ENCODE results near the gene KIF20B.

DNA sequence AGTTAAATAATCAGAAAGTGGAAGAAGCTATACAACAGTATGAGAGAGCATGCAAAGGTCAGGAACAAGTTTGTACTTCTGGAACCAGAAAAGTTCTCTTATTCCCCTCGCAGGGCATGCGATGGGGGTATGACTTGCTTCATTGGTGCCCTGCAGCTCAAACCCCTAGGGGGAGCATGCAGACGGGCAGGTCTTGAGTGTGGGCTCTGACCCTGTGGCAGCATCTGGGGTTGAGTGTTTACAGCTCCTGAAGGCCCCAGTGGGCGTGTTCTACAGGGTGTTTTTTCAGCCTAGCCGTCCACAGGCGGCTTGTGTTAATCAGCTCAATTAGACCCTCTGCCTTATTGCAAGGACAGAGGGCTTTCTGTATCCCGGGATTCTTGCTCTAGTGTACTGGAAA, 44.5 kb downstream of the KIF20B start:
- no peak for TF ChIP-seq EZH2 (IDR thresholded peaks at IDR 0.05; ENCODE audit: borderline replicate concordance, low read length)
- TF ChIP-seq, protein P1, sequence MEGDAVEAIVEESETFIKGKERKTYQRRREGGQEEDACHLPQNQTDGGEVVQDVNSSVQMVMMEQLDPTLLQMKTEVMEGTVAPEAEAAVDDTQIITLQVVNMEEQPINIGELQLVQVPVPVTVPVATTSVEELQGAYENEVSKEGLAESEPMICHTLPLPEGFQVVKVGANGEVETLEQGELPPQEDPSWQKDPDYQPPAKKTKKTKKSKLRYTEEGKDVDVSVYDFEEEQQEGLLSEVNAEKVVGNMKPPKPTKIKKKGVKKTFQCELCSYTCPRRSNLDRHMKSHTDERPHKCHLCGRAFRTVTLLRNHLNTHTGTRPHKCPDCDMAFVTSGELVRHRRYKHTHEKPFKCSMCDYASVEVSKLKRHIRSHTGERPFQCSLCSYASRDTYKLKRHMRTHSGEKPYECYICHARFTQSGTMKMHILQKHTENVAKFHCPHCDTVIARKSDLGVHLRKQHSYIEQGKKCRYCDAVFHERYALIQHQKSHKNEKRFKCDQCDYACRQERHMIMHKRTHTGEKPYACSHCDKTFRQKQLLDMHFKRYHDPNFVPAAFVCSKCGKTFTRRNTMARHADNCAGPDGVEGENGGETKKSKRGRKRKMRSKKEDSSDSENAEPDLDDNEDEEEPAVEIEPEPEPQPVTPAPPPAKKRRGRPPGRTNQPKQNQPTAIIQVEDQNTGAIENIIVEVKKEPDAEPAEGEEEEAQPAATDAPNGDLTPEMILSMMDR (conservative IDR thresholded peaks at IDR 0.05 in 1 of 2, IDR thresholded peaks at IDR 0.05 in 1 of 2; ENCODE audit: extremely low read depth in 1 of 2, insufficient read depth in 1 of 2, low read depth in 1 of 2, low read length in 2 of 2), result no peak

All from mammary epithelial cell (primary cell).